ENCODE measurements around the gene TRIP10. TPM values are rescaled to one million over a fixed set of nuclear protein-coding genes. Genes with fewer than 3 reads are reported as not detected.
A peak's percentile ranks its signal among the peaks of the same experiment; 100 is the strongest.

Gene TRIP10
- total RNA-seq, 1 donor = 50.1 TPM

DNA sequence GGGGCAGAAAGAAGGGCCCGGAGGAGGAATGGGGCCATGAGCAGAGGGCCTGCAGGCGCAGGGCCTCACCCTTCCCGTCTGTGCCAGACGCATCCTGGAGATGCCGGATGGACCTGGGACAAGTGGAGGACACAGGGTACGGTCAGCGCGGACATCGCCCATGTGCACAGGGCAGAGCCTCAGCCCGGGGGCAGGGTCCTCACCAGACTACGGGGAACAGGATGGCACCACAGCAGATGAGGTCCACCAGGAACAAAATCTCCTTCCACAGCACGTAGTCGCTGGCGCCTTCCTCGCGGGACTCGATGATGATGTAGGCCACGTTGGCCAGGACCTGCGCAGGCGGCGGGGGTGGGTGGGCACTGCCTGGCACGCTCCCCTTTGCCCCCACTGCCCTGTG, 7.7 kb upstream of the TRIP10 start:
- no peak for DNase-seq (ENCODE audit: low read depth)
- TF ChIP-seq, protein P1, sequence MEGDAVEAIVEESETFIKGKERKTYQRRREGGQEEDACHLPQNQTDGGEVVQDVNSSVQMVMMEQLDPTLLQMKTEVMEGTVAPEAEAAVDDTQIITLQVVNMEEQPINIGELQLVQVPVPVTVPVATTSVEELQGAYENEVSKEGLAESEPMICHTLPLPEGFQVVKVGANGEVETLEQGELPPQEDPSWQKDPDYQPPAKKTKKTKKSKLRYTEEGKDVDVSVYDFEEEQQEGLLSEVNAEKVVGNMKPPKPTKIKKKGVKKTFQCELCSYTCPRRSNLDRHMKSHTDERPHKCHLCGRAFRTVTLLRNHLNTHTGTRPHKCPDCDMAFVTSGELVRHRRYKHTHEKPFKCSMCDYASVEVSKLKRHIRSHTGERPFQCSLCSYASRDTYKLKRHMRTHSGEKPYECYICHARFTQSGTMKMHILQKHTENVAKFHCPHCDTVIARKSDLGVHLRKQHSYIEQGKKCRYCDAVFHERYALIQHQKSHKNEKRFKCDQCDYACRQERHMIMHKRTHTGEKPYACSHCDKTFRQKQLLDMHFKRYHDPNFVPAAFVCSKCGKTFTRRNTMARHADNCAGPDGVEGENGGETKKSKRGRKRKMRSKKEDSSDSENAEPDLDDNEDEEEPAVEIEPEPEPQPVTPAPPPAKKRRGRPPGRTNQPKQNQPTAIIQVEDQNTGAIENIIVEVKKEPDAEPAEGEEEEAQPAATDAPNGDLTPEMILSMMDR (IDR thresholded peaks at IDR 0.05; ENCODE audit: insufficient read depth, low read depth, low read length) = no peak
- no peak overlapping the region for H3K4me3 ChIP-seq (ENCODE audit: low read depth, low read length)

DNA sequence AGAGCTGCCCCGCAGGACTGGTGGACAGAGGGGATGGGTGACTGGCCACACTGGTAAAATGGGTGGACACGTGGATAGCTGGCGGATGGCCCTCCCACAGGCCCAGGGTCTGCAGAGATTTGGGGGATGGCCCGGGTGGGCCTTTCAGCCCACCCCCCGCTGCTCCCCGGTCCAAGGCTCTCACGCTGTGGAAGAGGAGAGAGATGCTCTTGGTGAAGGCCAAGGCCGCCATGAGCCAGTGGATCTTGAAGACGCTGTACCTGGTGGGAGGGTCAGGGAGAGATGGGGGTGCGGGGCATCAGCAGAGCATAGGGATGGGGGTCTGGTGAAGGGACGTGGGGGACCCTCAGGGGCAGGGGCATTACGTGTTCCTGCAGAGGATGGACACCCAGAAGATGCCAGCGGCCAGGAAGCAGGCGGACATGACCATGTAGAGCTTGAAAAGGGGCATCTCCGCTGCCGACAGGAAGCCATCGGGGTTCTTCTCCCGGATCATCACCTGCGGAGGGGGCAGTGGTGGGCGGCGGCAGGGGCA, 6.6 kb upstream of the TRIP10 start:
- no peak for DNase-seq (ENCODE audit: low read depth)
- no peak overlapping the region for H3K4me3 ChIP-seq (ENCODE audit: low read depth, low read length)
- TF ChIP-seq, protein P1 (IDR thresholded peaks at IDR 0.05; ENCODE audit: insufficient read depth, low read depth, low read length) = no peak

DNA sequence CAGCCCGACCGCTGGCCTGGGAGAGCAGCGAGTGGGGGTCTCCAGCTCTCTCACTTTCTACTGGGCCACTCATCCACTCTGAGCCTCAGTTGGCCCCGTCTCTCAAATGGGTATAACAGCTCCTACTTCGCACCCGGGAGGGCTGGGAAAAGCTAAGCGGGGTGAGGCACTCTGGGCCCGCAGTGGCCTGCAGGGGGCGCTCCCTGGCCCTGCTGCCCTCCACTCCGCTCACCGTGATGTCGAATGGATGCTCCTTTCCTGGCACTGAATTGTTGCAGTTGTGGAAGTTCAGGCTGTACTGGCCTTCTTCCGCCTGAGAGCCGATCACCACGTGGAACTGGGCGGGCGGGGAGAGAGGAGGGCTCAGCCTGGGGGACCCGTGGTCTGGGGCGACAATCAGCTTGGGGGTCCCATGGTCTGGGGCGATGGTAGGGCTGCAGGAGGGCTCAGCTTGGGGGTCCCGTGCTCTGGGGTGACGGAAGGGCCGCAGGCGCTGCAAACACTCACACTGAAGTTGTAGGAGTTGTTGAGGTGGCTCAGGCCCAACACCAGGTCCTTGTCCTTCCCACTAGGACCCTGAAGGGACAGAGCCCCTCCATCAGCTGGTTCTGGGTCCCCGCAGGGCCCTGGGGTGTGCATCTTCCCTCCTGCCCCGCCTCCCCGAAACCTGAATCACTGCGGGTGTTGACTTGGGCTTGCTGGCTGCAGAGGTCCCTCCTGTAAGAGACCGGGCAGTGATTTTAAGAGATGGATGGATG, 6.0 kb upstream of the TRIP10 start:
- TF ChIP-seq, protein P1 (IDR thresholded peaks at IDR 0.05; ENCODE audit: insufficient read depth, low read depth, low read length) = no peak
- H3K4me3 ChIP-seq (ENCODE audit: low read depth, low read length) = no peak overlapping the region
- DNase-seq (ENCODE audit: low read depth) = no peak

DNA sequence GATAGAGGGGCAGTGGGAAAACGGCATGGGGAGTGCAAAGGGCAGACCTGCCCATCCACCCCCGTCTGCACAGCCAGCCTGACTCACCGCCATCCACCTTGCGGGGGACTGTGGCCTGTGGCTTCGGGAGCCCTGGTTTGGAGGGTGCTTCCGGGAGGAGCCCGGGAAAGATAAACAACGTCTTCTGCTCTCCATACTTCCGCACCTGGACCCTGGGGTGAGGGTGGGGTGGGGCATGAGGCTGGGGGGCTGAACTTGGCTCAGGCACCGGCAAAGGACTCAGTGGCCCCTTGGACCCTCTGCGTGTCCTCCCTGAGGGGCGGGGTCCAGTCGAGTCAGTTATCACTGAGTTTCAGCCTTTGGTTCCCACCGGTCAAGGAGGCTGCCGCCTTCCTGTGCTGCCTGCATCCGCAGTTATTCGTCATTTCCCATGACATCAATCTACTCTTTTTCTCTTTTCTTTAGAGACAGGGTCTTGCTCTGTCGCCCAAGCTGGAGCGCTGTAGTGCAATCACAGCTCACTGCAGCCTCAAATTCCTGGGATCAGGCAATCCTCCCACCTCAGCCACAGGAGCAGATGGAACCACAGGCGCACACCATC, 5.3 kb upstream of the TRIP10 start:
- H3K4me3 ChIP-seq (ENCODE audit: low read depth, low read length) = no peak overlapping the region
- TF ChIP-seq, protein P1 (IDR thresholded peaks at IDR 0.05; ENCODE audit: insufficient read depth, low read depth, low read length) = no peak
- no peak for DNase-seq (ENCODE audit: low read depth)

DNA sequence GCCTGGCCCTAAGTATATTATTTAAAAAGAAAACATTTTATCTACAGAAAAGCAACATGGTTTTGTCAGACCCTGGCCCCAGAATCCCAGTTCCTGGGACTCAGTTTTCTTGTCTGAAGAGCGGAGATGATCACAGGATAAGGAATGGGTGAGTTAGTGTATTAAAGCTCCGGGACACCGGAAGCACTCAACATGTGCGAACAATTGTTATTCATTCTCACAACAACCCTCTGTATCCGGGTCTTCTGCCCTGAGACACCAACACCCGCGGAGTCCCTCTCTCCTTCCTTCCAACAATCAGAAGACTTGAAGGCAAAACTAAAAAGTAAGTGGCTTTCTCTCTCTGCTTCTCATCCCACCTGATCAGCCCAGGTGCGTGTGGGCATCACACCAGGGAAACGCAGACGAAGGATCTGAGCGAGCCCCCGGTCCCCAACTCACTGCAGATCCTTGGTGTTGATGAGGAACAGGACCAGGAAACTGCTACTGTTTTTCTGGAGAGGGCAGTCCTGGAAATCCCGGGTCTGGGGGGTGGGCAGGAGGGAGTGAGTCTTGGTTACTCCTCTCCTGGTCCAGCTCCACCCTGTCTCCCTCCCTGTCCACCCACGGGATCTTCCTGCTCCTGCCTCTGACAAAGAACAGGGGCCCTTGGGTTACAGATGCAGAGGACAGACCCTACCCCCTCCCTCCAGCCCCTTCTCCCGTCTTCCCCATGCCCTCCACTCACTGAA, 4.1 kb upstream of the TRIP10 start:
- peak overlapping the region; percentile 97 for H3K4me3 ChIP-seq (ENCODE audit: low read depth, low read length)
- no peak for DNase-seq (ENCODE audit: low read depth)
- TF ChIP-seq, protein P1 (IDR thresholded peaks at IDR 0.05; ENCODE audit: insufficient read depth, low read depth, low read length) = no peak

DNA sequence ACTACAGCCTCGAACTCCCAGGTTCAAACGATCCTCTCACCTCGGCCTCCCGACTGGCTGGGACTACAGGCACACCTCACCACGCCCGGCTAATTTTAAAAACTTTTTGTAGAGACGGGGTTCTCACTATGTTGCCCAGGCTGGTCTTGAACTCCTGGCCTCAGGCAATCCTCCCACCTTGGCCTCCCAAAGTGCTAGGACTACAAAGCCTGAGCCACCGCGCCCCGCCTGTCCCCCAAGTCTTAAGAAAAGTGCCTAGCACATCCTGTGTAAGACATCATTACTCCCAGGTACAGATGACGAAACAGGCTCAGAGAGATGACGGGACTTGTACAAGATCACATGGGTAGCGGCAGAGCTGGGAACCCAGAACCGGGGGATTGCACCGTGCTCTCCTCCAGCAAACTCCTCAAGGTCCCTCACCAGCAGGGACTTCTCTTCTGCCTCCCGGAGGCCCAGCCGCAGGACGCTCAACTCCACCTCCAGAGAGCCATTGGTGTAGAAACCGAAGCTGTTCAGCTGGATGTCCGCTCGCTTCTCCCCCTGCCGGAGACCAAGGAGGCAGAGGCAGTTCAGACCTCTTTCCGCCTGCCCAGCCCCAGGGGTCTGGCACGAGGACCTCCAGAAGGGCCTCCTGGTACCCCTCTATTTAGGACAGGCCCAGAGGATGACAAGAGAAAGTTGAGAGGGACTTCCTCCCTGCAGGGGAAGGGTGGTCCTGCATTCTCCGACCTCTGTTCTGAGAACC, 3.1 kb upstream of the TRIP10 start:
- peak; percentile 92 for DNase-seq (ENCODE audit: low read depth)
- peak overlapping the region; percentile 97 for H3K4me3 ChIP-seq (ENCODE audit: low read depth, low read length)
- TF ChIP-seq, protein P1 (IDR thresholded peaks at IDR 0.05; ENCODE audit: insufficient read depth, low read depth, low read length) = peak; percentile 78
